Endothelial cell of coronary artery (primary cell): ENCODE data around the gene C21orf91. TPM values are rescaled to one million over a fixed set of nuclear protein-coding genes. Genes with fewer than 3 reads are reported as not detected.

Experiments used
- total RNA-seq: library from RNA; depleted of rRNA; stranded (reverse); fragments of >200 nt; gene quantifications from 2 replicates; pipeline ENCODE4 v1.2.3, GENCODE V29; 2014

C21orf91 gene
- 3.9 and 4.3 TPM in 2 replicates for total RNA-seq

GRCh38 chr21:17819114-17819876 lies at the start of gene C21orf91:
Gene C21orf91, minus strand, starts transcription at chr21:17819356. Its CDS starts 1,038 bp downstream, at chr21:17818318.

Other genes with a start within 250 kb of the C21orf91 start
- 14.4 and 21.0 TPM in 2 replicates for gene BTG3, start 206.5 kb downstream of the C21orf91 start, total RNA-seq